Astrocyte of the spinal cord (primary cell): Measurements from ENCODE around the gene COL4A2.

Experiments used
- DNase-seq: peaks from one replicate; pipeline ENCODE4 v3.0.0; 2011; ENCODE audit warnings: low read depth, low spot score
- H3K4me3 ChIP-seq: 2 replicates; pipeline ENCODE4 v1.5.1; 2011; ENCODE audit warnings: low read depth, mild to moderate bottlenecking, low read length, moderate library complexity
- in situ Hi-C: cut with HindIII; loops from 2 replicates; pipeline ENCODE4 v1.10.0; 2017; ENCODE audit warnings: low sequenced_read_pairs
- TF ChIP-seq, protein P1 (sequence below): IDR thresholded peaks from 2 replicates; pipeline ENCODE4 v1.5.1; 2012; ENCODE audit warnings: low read depth, mild to moderate bottlenecking, low read length, inconsistent platforms

Gene COL4A2

DNA sequence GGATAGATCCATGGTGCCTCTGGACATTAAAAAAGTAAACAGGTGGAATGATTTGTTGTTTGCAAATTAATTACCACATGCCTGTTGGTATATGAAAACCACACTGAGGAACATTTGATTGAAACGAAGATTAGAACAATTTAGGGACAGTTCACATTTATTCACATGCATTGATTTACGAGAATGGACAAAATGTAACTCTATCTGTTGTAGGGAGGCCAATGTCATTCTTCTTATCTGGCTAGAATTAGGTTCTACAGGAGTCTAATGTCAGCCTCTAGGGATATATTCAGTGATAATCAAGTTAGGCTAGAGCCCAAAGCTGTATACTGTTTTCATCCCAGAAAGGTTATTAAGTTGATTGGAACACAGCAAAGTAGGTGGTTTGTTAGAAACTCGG is 125.4 kb downstream of the COL4A2 start:
- TF ChIP-seq, protein P1, sequence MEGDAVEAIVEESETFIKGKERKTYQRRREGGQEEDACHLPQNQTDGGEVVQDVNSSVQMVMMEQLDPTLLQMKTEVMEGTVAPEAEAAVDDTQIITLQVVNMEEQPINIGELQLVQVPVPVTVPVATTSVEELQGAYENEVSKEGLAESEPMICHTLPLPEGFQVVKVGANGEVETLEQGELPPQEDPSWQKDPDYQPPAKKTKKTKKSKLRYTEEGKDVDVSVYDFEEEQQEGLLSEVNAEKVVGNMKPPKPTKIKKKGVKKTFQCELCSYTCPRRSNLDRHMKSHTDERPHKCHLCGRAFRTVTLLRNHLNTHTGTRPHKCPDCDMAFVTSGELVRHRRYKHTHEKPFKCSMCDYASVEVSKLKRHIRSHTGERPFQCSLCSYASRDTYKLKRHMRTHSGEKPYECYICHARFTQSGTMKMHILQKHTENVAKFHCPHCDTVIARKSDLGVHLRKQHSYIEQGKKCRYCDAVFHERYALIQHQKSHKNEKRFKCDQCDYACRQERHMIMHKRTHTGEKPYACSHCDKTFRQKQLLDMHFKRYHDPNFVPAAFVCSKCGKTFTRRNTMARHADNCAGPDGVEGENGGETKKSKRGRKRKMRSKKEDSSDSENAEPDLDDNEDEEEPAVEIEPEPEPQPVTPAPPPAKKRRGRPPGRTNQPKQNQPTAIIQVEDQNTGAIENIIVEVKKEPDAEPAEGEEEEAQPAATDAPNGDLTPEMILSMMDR = no peak
- no peak overlapping the region for H3K4me3 ChIP-seq
- no peak for DNase-seq
- in situ Hi-C loops = no loop called here

DNA sequence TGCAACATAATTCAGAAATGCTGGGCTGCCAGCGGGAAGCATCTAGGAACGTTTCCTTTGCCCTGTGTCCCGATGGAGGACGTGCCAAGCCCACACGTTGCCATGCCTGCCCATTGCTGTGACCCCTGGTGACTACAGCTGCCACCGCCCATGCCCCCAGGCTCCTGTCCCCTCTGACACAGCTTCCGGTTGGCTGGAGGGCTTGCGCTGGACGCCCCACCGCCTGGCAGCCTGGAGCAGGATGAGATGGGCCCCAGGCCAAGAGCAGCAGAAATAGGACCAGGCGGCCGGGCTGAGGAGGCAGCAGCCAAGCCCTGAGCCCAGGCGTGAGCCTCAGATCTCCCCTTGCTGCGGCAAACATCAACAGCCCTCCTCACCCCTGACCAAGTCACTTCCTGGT is 125.9 kb downstream of the COL4A2 start:
- TF ChIP-seq, protein P1 = no peak
- in situ Hi-C loops = no loop called here

DNA sequence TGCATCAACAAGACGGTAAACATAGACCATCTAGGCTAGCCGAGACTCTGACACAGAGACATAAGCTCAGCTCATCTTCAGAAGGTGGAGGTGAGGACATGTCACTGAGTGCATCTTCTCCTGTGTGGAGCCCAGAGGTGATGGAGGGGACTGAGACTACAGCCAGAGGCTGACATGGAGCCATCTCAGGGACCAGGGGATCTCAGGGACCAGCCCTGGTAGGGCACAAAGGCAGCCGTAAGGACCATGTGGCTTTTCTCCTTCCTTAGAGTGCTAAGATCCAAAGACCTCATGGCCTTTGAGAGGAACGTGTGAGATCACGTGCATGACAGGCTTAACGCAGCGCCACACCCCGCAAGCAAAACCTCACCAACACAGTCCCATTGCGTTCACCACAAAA is 127.5 kb downstream of the COL4A2 start:
- DNase-seq = no peak
- H3K4me3 ChIP-seq = no peak overlapping the region
- TF ChIP-seq, protein P1 = no peak
- in situ Hi-C loops = no loop called here

More for the DNA sequence above, 125.9 kb downstream of the COL4A2 start:
- H3K4me3 ChIP-seq = no peak overlapping the region
- peak; percentile 54 for DNase-seq

DNA sequence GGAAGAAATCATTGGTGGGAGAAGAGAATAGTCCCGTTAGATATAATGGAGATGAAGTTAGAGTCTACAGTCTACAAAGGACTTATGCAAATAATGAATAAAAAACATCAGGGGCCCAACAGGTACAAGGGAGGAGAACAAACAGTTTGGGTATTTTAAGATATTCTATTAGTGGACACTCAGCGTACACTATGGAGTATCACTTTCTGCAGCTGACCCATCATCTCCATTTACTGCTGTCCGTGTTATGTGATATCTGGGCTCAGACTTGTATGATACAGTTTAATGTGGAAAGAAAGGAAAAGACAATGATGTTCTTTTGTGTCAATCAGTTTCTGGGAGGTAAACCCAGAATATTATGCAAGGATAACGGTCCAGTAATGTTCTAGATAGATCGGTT is 128.2 kb downstream of the COL4A2 start:
- TF ChIP-seq, protein P1 = no peak
- DNase-seq = no peak
- in situ Hi-C loops = no loop called here
- H3K4me3 ChIP-seq = no peak overlapping the region

DNA sequence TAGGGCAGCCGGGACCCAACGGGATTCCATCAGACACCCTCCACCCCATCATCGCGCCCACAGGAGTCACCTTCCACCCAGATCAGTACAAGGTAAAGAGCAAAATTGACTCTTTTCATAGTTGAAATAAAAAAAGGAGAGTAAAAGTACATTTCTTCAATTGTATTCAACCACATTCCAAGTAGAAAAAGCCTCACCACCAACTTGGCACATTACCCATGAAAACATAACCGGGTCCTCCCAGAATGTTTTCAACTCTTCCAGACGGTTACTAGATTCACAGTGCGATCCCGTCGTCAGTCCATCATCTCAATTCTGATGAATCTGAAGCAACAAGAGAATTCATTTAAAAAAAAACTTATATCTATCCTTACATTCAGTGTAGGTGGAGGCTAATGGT is 129.2 kb downstream of the COL4A2 start:
- DNase-seq = peak; percentile 87
- in situ Hi-C loops = no loop called here
- TF ChIP-seq, protein P1 = no peak
- H3K4me3 ChIP-seq = no peak overlapping the region

DNA sequence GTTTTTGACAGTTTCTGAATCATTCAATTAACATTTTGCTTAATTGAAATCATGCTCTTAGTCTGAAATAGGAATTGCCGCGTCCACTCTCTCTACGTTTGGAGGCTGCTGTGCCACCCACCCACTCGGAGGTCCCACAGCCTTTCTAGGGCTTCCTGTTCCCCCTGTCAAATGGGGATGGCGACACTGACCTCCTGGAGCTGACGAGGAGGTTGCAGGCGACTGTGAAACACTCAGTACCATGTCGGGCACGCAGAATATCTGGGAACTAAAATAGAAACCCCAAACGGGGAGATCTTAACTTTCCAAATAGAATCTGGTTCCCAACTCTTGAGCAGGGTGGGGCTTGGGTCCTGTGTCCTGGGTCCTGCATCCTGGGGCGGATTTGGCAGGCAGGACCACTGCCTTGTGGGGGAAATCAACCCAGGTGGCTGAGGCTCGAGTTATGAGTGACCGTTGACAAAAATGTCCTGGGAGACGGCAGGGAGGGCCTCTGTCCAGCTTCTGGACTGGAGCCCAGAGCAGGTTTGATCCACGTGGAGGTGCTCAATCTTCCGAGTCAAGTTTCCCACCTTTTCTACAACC is 129.8 kb downstream of the COL4A2 start:
- no peak for DNase-seq
- no peak overlapping the region for H3K4me3 ChIP-seq
- TF ChIP-seq, protein P1 = no peak
- in situ Hi-C loops = no loop called here
